Hematopoietic multipotent progenitor cell (in vitro differentiated cells): ENCODE results near the gene FANK1. TPM values are rescaled to one million over a fixed set of nuclear protein-coding genes. Genes with fewer than 3 reads are reported as not detected.

Experiments
- DNase-seq, 3 donors: peaks; one replicate each; pipeline ENCODE4 v3.0.0-alpha.2; 2011 to 2015; ENCODE audit warnings: low read depth in 2 of 3, low spot score in 2 of 3
- total RNA-seq: library from RNA; depleted of rRNA; stranded (reverse); fragments of >200 nt; gene quantifications from one replicate; pipeline ENCODE4 v1.2.3, GENCODE V29; 2012

Gene FANK1, protein sequence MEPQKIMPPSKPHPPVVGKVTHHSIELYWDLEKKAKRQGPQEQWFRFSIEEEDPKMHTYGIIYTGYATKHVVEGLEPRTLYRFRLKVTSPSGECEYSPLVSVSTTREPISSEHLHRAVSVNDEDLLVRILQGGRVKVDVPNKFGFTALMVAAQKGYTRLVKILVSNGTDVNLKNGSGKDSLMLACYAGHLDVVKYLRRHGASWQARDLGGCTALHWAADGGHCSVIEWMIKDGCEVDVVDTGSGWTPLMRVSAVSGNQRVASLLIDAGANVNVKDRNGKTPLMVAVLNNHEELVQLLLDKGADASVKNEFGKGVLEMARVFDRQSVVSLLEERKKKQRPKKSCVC
- 1.6 TPM for total RNA-seq

DNA sequence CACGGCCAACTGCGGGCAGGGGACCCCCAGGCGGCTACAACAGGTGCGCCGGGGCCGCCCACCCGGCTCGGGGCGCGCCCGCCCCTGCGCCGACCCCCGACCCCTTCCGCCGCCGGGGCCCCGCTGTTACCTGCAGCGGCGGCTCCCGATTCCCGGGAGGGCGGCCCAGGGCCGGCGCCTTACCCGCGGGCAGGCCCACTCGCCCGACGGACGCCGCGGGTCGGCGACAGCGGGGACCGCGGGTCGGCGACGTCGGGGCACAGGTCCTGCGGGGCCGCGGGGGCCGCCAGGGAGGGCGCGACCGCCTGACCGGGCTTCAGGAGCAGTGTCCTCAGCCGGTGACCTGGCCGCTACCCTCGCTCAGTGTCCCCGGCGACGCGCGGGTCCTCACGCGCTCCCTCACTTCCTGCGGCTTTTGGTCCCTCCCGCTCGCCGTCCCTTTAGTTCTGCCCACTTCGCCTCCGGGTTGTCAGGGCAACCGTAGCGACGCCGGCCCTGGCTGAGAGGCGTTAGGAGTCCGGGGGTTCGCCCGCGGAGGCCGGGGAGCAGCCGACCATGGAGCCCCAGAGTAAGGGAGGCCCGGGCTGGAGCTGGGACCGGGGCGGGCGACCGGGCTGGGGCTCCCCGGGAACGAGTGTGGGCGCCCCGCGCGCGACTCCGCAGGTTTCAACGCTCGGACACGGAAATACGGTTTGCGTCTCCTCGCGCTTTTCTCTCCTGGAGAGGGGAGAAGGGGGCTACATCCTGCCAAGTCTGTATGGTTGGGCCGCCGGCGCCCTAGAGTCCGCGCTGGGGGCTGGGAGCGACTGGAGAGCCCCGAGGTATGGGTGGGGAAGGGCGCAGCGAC is at the start of gene FANK1:
Gene FANK1, plus strand, starts transcription at position 477 of the 847 bp plus-strand sequence. Its CDS starts 79 bp downstream, at position 556.
- DNase-seq = peak; percentile 32 to 91 (median 88)

DNA sequence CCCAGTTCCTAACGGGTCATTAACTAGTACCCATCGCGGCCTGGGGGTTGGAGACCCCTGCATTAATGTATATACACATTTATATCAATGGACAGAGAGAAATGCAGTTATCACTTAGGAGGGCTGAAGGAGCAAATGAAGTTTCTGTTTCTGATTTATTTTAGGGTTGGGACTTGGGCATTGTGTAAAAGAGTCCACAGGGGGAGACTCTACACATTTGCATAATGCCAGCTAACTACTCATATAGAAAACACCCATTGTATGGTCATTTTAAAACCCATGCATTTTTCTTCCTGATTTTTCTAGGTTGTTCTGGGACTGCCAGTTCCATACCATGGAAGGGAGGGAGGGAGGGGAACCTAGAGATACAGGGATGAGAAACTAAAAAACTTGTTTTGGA is 49.5 kb upstream of the FANK1 start:
- DNase-seq = no peak

DNA sequence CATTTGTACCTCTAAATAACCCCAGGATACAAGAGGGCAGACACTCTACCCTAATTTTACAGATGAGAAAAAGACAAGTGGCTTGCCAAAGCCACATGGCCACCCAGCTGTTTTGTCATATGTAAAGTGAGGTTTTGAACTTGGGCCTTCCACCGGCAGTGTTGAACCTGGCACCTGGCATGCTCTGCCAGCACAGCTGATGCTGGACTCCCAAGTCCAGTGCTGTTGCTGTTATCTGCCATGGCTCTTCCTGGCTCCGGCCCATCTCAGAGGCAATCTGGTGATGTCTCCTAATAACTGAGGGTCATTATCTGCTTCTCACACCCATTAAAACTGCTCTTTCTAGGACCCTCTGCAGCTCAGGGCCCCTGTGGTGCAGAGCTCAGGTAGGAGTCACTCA is 48.0 kb upstream of the FANK1 start:
- DNase-seq = no peak

DNA sequence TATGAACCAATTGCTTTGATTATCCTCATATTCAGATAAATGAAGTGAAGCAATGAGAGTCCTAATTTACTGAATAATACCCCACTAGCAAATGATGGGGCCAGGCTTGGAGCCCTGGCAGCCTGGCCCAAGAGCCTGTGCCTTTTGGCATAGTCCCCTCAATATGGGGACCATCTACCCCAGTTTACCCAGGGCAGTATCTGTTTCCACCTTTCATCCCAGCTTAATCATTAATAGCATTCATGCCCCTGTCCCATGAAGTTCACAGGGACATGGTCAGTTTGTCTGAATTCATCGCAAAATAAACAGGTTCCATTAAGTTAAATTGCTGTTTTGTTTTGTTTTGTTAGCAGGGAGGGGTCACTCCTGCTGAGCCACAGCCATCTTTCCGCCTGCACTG is 47.5 kb upstream of the FANK1 start:
- DNase-seq = no peak

DNA sequence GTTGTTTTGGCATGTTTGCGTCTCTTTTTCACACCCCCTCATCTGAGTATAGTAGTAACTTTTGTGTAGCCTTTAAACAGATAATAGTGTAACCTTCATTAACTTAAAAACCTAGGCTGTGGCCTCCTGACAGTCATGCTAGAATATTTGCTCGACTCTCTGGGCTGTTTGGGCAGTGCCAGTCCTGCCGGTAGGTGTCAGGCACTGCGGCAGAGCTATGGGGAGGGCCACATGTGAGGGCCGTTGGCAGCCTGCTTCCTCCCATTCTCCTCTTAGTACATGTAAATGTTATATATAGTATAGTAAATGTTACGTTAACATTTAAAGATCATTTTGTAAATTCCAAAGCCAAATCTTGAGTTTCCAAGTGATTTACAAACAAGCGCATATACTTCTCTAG is 46.9 kb upstream of the FANK1 start:
- no peak for DNase-seq

DNA sequence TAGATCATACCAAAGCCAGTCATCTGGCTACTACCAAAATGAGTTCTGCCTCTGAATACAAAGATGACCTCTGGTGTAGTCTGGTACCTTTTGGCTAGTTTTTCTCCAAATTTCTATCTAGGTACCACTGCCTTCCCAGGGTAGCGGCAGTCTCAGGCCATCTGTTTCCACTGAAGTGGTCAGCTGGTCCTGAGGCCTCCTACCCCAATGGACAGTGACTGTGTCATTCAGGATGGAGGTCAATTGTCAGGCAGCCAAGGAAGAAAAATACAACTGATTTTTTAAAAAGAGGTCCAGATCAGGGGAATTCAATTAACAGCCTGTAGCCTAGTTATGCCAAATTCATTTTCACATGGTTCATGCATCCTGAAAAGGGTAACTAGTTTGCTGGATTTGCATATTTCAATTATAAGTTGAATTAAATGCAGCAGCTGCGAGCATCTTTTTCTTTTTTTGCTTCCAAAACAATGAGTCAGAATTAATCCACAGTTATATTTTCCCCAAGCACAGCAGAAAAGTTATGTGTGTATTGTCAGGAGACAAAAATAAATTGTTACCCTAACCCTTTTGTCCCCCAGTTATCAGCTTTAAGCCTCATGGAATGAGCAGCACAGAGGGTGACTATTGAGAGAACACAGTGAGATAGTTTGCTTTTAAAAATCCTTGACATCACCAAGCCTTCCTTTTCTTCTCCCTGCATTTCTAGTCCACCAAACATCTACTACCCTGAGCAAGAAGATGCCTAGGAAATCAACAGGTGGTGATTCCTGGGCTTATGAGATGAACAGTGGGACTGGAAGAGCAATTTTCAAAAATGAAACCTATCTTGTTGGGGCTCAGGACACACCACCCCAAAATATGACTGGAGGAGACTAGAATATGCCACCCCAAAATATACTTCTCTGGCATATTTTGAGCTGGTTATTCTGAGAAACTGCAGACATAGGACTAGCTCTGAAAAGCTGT is 45.3 kb upstream of the FANK1 start:
- DNase-seq = no peak

DNA sequence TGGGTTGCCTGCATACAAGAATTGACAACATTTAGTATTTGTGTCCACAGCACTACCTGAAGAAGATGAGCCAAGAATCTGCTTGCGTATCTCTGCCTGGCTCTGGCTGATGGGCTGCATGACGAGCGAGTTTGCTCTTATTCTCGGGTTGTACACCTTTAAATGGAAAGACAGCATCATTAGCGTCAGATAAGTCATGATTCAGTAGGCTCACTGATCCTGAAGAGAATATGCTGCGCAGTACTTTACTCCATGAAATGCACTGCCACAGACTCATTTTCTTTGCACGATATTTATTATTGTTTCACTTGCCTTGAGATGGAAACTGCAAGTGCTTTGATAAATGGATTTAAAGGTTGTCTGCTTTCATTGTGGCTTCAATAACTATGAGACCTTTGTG is 43.9 kb upstream of the FANK1 start:
- no peak for DNase-seq

DNA sequence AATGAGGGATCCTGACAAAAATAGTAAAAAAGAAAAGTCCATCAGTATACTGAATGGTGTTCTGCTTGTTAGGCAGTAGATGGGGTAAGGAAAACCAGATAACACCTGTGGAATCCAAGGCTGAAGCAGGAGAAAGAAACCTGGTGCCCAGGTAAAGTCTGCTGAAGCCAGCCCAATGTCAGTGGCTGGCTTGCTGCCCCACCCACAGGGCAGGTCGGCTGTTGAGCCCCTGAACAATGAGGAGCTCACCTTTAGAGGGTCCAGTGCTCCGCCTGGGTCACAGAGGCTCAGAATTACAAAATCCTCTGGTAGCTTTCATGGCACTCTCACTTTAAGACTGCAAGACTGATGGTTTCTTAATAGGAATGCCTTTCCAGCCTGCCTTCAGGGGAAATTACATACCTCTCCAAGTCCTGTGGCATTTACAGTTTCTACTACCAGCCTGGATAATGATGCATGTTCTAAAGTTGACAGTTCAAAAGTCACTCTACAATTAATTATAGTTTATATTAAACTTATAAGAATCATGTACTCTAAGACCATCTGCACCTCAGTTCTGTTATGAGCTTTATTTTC is 39.1 kb upstream of the FANK1 start:
- no peak for DNase-seq

DNA sequence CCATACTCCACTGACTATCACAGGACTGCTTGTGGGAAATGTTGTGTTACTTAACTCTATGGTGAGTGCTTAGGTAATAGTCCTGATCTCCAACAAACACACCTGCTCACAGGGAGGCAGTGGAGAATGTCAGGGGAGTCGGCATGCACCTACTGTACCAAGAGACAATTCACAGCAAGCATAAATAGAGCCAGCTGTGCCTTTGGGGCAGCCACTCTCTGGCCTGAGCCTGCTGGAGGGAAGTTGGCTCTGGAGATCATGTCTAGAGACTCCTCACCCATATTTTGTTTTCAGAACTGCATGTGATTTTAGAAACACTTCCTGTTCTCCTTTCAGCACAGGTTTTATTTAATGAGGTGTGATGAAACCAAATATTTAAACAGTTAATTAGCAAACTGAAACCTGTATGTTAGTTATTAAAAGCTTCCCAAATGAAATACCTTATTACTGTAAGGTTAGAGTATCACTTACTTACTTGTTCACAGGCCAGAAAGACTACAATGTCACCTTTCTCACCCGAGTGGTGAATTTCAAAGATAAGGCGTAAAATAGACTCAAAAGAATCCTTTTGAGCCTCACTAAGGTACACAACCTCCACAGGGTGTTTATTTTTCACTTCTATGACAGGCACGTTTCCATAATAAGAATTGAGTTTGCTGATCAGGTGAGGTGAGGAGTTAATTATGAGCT is 37.1 kb upstream of the FANK1 start:
- DNase-seq = no peak

DNA sequence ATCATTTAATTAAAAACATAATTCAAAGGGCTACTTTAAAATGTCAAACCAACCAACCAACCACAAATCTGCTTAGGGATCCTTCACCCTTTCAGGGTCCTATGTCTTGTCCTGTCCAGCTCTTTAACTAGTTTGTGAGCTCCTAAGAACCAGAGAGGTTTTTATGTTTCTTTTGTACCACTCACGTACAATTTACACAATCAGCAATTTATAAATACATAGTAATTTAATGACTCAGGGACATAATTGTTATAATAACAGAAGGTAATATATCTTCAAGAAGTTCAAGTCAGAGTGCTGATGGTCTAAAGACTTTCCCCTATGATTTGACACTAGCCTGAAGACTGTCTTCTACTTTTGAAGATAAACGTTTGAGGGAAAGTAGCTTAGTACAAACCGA is 31.2 kb upstream of the FANK1 start:
- no peak for DNase-seq

DNA sequence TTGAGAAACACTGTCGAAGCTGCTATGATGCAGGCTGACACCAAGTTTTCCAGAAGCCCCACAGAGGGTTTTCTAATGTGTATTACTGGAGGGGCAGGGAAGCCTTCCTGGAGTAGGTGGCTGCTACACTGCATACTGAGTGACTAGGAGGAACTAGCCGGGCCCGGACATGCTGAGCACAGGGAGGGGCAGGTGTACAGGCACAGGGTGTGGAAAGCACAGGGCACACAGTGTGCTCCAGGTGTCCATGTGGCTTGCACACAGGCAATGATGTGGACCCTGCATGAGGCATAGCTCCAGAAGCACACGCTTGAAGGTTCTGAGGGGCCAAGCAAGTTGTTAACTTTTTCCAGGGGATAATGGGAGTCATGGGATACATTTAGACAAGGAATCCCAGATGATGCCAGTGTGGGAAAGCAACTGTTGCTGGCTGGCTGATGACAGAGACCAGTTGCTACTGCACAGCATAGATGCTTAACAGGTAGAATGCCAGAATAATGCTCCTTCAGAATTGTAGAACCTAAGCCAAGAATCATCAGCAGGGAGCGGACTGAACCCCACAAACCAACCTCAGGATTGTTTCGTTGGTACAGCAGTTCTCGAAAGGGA is 29.8 kb upstream of the FANK1 start:
- no peak for DNase-seq

DNA sequence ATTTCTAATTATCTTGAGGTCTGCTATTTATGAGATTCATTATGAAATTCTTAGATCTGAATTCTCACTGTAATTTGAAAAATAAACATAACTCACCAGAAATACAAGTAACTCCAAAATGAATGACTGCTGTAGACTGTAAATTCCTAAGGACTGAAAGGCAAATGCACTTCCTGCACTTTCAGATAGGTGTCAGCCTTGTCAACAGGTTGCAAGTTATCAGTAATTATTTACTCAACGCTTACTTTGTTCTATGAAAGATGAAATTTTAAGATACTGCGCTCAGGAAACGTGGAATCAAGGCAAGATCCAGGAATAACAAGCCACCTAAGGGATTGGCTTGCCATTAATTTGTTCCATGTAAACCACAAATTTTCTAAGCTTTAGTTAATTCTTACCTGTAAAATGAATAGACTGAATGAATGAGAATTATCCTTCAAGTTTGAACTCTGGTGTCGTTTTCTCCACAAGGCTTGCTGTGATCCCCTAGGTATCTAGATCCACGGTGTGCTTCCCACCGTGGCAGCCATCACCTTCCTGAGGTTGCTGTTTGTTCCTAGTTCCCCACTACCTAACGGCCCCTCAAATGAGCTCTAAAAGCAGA is 27.9 kb upstream of the FANK1 start:
- peak in 2 of 3 donors; percentile 20 to 58 for DNase-seq

DNA sequence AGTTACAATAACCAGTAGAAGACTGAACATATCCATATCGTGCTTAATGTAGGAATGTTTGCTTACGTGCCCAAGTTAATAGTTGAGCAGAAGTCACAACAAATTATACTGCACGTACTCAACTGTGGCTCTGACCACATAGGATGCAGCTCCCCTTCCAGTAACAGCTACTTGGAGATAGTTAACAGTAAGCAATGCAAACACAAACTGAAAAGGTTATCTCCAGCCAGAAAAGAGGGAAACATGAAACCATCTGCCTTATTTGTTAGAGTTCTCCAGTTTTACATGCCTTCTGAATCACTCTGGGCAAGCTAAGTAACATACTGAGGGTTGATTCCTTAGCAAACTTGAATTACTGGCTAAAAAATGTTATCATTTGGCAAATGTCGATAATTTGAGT is 25.0 kb upstream of the FANK1 start:
- DNase-seq = no peak

DNA sequence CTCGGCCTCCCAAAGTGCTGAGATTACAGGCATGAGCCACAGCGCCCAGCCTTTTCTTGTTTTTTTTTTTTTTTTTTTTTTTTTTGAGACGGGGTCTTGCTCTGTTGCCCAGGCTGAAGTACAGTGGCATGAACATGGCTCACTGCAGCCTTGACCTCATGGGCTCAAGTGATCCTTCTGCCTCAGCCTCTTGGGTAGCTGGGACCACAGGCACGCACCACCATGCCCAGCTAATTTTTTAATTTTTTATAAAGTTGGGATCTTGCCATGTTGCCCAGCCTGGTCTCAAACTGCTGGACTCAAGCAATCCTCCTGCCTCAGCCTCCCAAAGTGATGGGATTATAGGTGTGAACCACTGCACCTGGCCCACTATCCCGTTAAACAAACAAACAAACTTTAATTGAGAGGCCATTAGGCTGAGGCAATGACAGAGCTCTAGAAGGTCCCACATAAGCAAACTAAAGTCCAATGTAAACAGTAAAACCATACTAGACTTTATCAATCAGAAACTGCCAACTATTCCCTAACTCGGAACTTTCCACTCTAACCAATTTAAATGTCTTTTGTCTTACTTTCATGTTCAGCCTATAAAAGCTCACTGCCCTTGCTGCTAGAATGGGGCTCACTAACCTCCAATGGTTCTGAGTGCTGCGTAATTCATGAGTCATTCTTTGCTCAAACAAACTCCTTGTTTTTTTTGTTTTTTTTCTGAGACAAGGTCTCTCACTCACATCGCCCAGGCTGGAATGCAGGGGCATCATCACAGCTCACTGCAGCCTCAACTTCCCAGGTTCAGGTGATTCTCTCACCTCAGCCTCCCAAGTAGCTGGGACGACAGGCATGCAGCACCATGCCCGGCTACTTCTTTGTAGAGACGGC is 17.2 kb upstream of the FANK1 start:
- no peak for DNase-seq

DNA sequence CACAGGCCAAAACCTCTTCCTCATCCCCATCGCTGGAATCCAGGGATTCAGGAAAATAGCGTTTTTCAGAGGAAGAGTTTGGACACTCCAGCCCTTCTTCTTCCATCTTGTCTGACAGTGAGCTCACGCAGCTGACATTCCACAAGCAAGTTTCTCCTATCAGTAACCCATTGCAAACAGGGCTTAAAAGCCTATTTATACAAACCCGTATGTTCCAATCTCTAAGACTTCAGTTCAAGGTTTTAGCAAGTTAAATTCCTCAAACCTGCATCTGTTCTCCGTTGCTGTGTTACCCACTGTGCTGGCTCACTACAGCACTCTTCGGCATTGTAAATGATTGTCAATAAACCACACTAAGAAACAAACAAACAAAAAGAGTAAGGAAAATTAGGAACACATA is 15.6 kb upstream of the FANK1 start:
- no peak for DNase-seq

DNA sequence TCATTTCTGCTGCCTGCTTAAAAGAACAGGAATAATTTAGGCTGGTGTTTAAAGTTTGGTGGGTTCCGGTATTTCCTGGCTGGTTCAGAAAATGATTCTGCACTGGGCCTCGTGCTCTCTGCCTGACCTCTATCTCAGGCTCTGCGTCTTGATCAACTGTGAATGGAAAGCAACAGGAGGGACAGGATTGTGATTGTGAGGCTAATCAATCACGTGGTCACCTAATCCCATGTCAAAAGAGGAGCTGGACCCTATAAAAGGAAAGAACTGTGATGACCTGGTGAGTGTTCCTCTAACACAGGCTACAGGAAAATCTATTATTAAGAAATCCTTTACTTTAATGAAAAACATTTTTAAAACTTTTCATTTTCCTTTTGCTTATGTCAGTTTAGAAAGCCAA is 15.2 kb upstream of the FANK1 start, which contains the start of gene DHX32:
Gene DHX32, minus strand, starts transcription at position 101 of the 400 bp plus-strand sequence. CDS start 468 bp downstream, outside the sequence.
- DNase-seq = no peak

DNA sequence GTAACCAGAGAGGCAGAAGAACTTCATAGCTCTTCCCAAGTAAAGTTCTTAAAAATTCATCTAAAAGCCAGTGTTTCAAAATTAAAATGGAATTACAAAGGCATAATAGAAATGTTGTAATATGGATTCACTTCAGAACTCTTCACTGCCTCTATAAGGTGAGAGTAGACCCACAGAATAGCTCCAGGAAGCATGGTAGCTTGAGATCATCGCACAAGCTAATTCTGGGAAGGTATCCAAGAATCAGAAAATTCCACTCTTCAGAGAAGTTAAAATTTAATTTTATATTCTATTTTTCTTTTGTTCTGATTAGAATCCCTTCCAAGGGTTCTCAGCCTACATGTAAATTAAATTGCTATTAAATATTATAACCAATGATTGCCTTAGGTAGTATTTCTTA is 13.8 kb upstream of the FANK1 start:
- no peak for DNase-seq

DNA sequence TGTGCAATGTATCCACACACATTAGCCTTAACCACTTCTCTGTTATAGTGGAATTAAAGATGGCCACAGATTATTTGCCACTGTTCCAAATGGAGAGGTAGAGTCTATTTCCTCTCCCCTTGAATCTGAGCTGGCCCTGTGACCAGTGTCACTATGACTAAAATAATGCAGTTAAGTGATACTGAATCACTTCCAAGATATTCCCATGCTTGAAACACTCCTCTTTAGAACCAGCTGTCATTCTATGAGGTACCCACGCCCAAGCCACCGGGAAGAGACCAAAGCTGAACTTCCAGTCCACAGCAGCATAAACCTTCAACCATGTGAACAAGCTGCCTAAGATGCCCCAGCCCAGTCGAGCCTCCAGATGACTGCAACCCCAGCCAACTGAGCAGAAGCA is 13.2 kb upstream of the FANK1 start:
- no peak for DNase-seq
